ENCODE measurements around the gene USP38.
"Not testable (repeated sequence)": the region's sequence is repeated elsewhere in the genome, so short reads cannot be mapped to it uniquely, and the experiment has no call there.

The USP38 gene

GRCh38 chr4:143184503-143185252 is at the start of gene USP38:
TSS of gene USP38 (plus strand) at chr4:143184917. CDS start at chr4:143185451, 534 bp downstream.
- peak; percentile 86 for DNase-seq

GRCh38 chr4:143135358-143135757 is 49.4 kb upstream of the USP38 start:
- no peak for DNase-seq

GRCh38 chr4:143140696-143141095 is 44.0 kb upstream of the USP38 start:
- DNase-seq, result no peak

GRCh38 chr4:143148521-143148920 is 36.2 kb upstream of the USP38 start:
- DNase-seq, result no peak

GRCh38 chr4:143156853-143157252 is 27.9 kb upstream of the USP38 start:
- DNase-seq, result no peak

- no peak for DNase-seq
Observed at GRCh38 chr4:143163614-143164013, 21.1 kb upstream of the USP38 start.

GRCh38 chr4:143166722-143167121 is 18.0 kb upstream of the USP38 start:
- not testable (repeated sequence) for DNase-seq

- peak; percentile 54 for DNase-seq
Observed at GRCh38 chr4:143178923-143179322, 5.8 kb upstream of the USP38 start.

- no peak for DNase-seq
Observed at GRCh38 chr4:143183513-143184216, 1.1 kb upstream of the USP38 start.

- peak; percentile 86 for DNase-seq
Observed at GRCh38 chr4:143184217-143184502, 557 bp upstream of the USP38 start.

GRCh38 chr4:143185253-143186107 is 763 bp downstream of the USP38 start:
- DNase-seq, result no peak

- no peak for DNase-seq
Observed at GRCh38 chr4:143186212-143186611, 1.5 kb downstream of the USP38 start.

GRCh38 chr4:143186649-143187048 is 1.9 kb downstream of the USP38 start:
- no peak for DNase-seq

- DNase-seq, result no peak
Observed at GRCh38 chr4:143188136-143189088, 3.7 kb downstream of the USP38 start.

GRCh38 chr4:143189528-143189927 is 4.8 kb downstream of the USP38 start:
- no peak for DNase-seq

GRCh38 chr4:143195581-143195980 is 10.9 kb downstream of the USP38 start:
- no peak for DNase-seq

GRCh38 chr4:143196323-143196722 is 11.6 kb downstream of the USP38 start:
- DNase-seq, result no peak

GRCh38 chr4:143199503-143199902 is 14.8 kb downstream of the USP38 start:
- DNase-seq, result no peak

GRCh38 chr4:143202824-143203223 is 18.1 kb downstream of the USP38 start:
- no peak for DNase-seq

- no peak for DNase-seq
Observed at GRCh38 chr4:143203577-143203976, 18.9 kb downstream of the USP38 start.

GRCh38 chr4:143207555-143207954 is 22.8 kb downstream of the USP38 start:
- DNase-seq, result no peak

- DNase-seq, result no peak
Observed at GRCh38 chr4:143212566-143212965, 27.8 kb downstream of the USP38 start.

- no peak for DNase-seq
Observed at GRCh38 chr4:143215873-143216272, 31.2 kb downstream of the USP38 start.

Data from NCI-H510A treated with DMSO at 0.1 percent for 48 hours (cell line).